Ectodermal cell (in vitro differentiated cells): Measurements from ENCODE around the gene RESP18.
"Not testable (repeated sequence)": the region's sequence is repeated elsewhere in the genome, so short reads cannot be mapped to it uniquely, and the experiment has no call there.

Experiments used
- H3K27ac ChIP-seq: 2 replicates; pipeline ENCODE4 v1.7.0; 2013; ENCODE audit warnings: mild to moderate bottlenecking, low read depth, low read length; ENCODE audit not compliant: insufficient read depth, poor library complexity, severe bottlenecking
- H3K27me3 ChIP-seq: 2 replicates; pipeline ENCODE4 v1.7.0; 2013; ENCODE audit warnings: mild to moderate bottlenecking, low read length; ENCODE audit not compliant: insufficient read depth, control insufficient read depth, poor library complexity, severe bottlenecking
- H3K36me3 ChIP-seq: one replicate; pipeline ENCODE4 v1.7.0; 2013; ENCODE audit warnings: low read length; ENCODE audit not compliant: control insufficient read depth, insufficient read depth
- H3K4me1 ChIP-seq: one replicate; pipeline ENCODE4 v1.7.0; 2013; ENCODE audit warnings: low read length; ENCODE audit not compliant: control insufficient read depth, insufficient read depth
- H3K4me3 ChIP-seq: 2 replicates; pipeline ENCODE4 v1.7.0; 2013; ENCODE audit warnings: low read depth, low read length, control low read depth; ENCODE audit not compliant: insufficient read depth
- H3K9me3 ChIP-seq: 2 replicates; pipeline ENCODE4 v1.7.0; 2013; ENCODE audit warnings: mild to moderate bottlenecking, low read length, moderate library complexity; ENCODE audit not compliant: control insufficient read depth
- WGBS, 2 experiments: methylation state at CpG; one replicate each; pipeline ENCODE4 v1.1.7; 2013; ENCODE audit warnings: missing lambda C conversion rate in 2 of 2; 5-methylcytosine and 5-hydroxymethylcytosine counted together

The RESP18 gene

DNA sequence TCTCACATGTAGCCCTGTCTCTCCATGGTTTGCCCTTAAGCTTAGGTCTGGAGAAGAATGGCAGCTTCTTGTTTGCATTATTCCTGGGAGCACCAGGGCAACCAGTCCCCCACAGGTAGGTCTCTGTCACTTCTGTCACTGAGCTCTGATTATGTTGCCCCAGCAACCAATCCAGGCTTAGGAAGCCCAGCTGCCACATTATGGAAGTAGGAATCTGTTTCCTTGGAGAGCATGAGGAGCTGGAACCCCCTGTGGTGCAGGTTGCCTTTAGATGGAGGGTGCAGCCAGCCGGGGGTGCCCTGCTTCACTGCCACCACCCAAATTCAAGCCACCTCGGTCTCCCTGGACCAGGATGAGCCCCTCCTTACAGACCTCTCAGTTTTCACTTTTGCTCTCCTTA is 4.8 kb downstream of the RESP18 start:
- H3K27ac ChIP-seq = no peak overlapping the region
- H3K9me3 ChIP-seq = no peaks in the 10 kb centered on the region
- peaks cover 4% of the 10 kb centered on the region for H3K4me1 ChIP-seq
- no peaks in the 10 kb centered on the region for H3K36me3 ChIP-seq
- H3K27me3 ChIP-seq = peaks cover 56% of the 10 kb centered on the region
- 64 to 70% methylated on average over 2 of the region's 2 CpGs for WGBS, 2 experiments
- no peak overlapping the region for H3K4me3 ChIP-seq

DNA sequence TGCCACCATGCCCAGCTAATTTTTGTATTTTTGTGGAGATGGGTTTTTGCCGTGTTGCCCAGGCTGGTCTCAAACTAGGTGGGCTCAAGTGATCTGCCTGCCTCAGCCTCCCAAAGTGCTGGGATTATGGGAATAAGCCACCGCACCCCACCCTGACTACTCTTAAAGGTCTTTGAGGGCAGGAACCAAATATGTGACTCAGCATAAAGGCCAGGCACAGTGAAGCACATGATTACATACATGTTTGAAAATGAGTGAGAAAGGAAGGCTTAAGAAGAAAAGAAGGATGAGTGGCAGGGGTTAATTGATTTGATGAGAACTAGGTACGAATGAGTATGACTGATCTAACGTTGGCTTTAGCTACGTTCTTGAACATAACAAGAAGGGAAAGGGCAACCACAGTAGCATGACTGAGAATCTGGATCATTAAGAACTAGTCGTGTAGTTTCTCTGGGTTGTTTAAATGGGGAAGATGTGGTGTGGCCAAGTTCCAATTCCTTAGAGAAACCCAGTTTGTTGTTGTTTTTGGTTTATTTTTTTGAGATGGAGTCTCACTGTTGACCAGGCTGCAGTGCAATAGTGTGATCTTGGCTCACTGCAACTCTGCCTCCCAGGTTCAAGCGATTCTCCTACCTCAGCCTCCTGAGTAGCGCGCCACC is 6.8 kb downstream of the RESP18 start:
- peaks cover 4% of the 10 kb centered on the region for H3K4me1 ChIP-seq

DNA sequence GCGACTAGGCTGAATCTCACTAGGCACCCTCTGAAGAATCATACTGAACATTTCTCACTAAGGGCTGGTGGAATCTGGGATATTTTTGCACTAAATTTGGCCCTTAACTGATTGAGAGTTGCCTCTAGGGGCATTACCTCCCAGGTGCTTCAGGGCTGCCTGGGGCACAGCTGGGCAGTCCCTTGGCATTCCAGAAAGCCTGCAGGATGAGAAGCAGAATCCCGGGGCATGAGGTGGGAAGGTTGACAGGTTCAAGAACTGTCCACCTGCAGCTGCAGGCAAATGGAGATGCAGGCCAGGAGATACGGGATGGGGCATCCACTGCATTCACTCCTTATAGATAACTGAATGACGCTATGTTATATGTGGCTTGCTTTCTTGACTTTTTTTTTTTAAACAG is 7.4 kb downstream of the RESP18 start:
- Histone ChIP-seq H3K4me1 (peaks cover 4% of the 10 kb centered on the region), H3K36me3 (no peaks in the 10 kb centered on the region), H3K4me3 (no peak overlapping the region), H3K9me3 (no peaks in the 10 kb centered on the region), H3K27ac (no peak overlapping the region), H3K27me3 (peaks cover 30% of the 10 kb centered on the region)
- 85 to 92% methylated on average over 4 of the region's 4 CpGs for WGBS, 2 experiments

More for the DNA sequence above, 6.8 kb downstream of the RESP18 start:
- no peaks in the 10 kb centered on the region for H3K9me3 ChIP-seq
- H3K27ac ChIP-seq = no peak overlapping the region
- H3K36me3 ChIP-seq = no peaks in the 10 kb centered on the region
- H3K4me3 ChIP-seq = no peak overlapping the region
- peaks cover 37% of the 10 kb centered on the region for H3K27me3 ChIP-seq
- 87 to 88% methylated on average over 9 of the region's 9 CpGs for WGBS, 2 experiments

DNA sequence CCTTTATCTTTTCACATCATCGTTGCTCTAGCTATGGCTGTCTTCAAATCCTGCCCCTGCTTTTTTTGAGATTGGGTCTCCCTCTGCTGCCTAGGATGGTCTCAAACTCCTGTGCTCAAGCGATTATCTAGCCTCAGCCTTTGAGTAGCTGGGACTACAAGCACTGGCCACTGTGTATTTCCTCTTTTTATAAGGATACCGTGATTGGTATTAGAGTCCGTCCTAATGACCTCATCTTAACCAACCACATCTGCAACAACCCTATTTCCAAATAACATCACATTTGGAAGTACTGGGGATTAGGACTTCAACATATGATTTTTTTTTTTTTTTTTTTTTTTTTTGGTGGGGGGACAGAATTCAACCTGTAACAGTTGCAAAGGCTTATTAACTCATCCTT is 9.1 kb downstream of the RESP18 start:
- Histone ChIP-seq H3K27me3 (peaks cover 22% of the 10 kb centered on the region), H3K4me3 (no peak overlapping the region), H3K4me1 (peaks cover 4% of the 10 kb centered on the region), H3K36me3 (no peaks in the 10 kb centered on the region), H3K27ac (no peak overlapping the region), H3K9me3 (no peaks in the 10 kb centered on the region)
- 69 to 86% methylated on average over 2 to 4 of the region's 4 CpGs for WGBS, 2 experiments

DNA sequence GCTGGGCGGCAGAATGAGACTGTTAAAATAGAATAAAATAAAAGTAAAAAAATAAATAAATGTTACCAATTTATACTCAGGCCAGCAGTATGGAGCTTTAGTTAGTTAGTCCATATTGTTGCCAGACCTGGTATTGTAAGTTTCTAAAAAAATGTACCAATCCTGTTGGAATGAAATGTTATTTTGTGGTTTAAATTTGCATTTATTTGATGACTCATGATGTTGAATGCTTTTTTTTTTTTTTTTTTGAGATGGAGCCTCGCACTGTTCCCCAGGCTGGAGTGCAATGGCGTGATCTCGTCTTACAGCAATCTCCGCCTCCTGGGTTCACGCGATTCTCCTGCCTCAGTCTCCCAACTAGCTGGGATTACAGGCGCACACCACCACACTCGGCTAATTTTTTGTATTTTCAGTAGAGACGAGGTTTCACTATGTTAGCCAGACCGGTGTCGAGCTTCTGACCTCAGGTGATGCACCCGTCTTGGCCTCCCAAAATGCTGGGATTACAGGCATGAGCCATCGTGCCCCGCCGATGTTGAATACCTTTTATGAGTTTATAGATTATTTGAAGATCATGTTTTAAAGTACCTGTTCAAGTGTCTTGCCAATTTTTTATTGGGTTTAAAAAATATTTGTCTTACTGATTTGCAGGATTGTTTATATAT is 17.6 kb downstream of the RESP18 start:
- Histone ChIP-seq H3K4me3 (no peak overlapping the region), H3K27ac (no peak overlapping the region), H3K4me1 (no peaks in the 10 kb centered on the region), H3K27me3 (peaks cover 6% of the 10 kb centered on the region), H3K36me3 (no peaks in the 10 kb centered on the region), H3K9me3 (no peaks in the 10 kb centered on the region)
- WGBS, 2 experiments = 91 to 92% methylated on average over 16 of the region's 16 CpGs

DNA sequence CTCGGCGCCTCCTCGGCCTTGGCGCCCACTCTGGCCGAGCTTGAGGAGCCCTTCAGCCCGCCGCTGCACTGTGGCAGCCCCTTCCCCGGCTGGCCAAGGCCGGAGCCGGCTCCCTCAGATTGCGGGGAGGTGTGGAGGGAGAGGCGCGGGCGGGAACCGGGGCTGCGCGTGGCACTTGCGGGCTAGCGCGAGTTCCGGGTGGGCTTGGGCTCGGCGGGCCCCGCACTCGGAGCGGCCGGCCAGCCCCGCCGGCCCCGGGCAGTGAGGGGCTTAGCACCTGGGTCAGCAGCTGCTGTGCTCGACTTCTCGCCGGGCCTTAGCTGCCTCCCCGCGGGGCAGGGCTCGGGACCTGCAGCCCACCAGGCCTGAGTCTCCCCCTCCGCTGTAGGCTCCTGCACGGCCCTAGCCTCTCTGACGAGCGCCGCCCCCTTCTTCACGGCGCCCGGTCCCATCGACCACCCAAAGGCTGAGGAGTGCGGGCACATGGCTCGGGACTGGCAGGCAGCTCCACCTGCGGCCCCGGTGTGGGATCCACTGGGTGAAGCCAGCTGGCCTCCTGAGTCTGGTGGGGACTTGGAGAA is 19.8 kb downstream of the RESP18 start:
- not testable (repeated sequence) for H3K27ac ChIP-seq, H3K36me3 ChIP-seq, H3K4me1 ChIP-seq, H3K9me3 ChIP-seq, H3K4me3 ChIP-seq
- 94 to 96% methylated on average over 49 of the region's 49 CpGs for WGBS, 2 experiments
- peaks cover 28% of the 10 kb centered on the region for H3K27me3 ChIP-seq

DNA sequence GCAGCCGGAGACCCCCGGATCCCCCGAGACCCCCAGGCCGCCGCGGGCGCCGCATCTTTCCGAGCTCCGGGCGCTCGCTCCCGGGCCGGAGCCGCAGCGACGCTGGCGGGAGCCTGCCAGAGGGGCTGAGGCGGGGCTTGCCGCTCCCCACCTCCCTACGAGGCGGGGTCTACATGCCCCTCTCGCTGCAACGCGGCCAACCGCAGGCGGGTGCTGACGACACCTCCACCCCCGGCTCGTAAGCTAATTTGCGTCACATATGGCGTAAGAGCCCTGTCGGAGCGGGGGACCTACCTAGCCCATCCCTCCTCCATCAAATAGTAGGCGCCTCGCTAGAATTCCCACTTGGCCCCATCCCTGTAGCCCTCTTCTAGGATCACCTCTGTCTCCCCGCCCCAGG is 23.3 kb downstream of the RESP18 start, which contains the start of gene PTPRN:
Gene PTPRN, minus strand, starts transcription at position 124 of the 400 bp plus-strand sequence. Its CDS starts 69 bp downstream, at position 55.
- peak within 1 kb of the TSS; percentile 39 for H3K4me3 ChIP-seq
- H3K27me3 ChIP-seq = peaks cover 59% of the 10 kb centered on the region
- H3K9me3 ChIP-seq = no peaks in the 10 kb centered on the region
- H3K36me3 ChIP-seq = no peaks in the 10 kb centered on the region
- 1 to 2% methylated on average over 37 of the region's 37 CpGs for WGBS, 2 experiments
- H3K4me1 ChIP-seq = peaks cover 6% of the 10 kb centered on the region
- no peak within 1 kb of the TSS for H3K27ac ChIP-seq

DNA sequence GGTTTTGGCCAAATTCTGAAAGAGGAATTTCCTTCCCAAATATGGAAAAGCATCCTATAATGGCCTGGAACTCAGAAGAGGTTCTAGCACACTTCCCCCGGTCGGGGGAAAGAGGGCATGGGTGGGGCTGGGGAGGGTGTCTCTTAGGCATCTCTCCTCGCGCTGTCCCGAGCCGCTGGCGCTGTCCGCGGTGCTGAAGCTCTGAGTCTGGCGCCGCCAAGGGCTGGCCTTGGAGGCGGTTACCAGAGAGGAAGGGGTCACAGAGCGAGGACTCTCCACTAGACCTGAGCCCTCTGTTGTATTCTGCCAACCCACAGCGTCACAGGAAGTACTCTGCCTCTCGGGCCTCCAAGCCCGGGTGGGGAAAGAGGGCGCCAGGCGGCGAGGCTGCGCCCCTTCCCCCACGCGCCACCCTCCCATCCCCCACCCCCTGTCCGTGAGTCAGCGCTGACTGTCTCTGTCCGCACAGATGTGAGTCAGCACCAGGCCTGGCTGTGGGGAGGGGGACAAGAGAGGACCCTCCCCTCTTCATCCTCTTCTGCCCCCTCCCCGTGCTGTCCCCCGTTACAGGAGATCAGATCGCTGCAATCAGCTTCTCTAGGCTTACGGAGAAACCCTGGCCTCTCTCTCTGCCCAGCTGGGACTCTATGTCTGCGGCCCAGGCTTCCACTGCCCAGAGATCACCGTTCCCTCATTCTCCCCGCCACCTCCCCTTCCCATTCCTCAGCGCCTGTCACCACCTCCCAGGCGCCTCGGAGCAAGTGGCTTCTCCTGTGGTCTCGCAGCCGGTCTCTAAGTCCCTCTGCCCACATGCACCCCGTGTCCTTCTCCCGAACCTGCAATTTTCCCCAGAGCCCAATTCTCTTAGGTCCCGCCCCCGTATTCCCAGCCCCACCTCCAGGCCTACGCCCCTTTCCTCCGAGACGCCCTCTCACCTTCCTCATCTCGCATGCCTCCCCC is 24.1 kb downstream of the RESP18 start:
- no peak overlapping the region for H3K27ac ChIP-seq

DNA sequence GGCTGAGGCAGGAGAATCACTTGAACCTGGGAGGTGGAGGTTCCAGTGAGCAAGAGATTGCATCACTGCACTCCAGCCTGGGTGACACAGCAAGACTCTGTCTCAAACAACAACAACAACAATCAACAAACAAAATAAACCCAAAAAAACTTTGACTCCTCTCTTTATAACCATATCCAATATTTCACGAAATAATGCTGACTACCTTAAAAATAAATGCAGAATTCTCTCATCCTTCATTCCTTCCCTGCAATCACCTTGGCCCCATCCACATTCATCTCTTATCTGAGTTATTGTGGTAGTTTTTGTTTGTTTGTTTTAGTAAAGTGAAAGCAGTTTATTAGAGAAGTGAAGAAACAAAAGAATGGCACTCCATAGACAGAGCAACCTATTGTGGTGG is 26.5 kb downstream of the RESP18 start:
- Histone ChIP-seq H3K4me1 (peaks cover 9% of the 10 kb centered on the region), H3K4me3 (no peak overlapping the region), H3K9me3 (no peaks in the 10 kb centered on the region), H3K36me3 (no peaks in the 10 kb centered on the region), H3K27ac (no peak overlapping the region), H3K27me3 (peaks cover 59% of the 10 kb centered on the region)
- 83 to 93% methylated on average over 1 of the region's 1 CpG for WGBS, 2 experiments

More for the DNA sequence above, 24.1 kb downstream of the RESP18 start:
- 1% methylated on average over 45 of the region's 45 CpGs for WGBS, 2 experiments
- Histone ChIP-seq H3K27me3 (peaks cover 59% of the 10 kb centered on the region), H3K4me1 (peaks cover 6% of the 10 kb centered on the region), H3K4me3 (peak overlapping the region; percentile 39), H3K9me3 (no peaks in the 10 kb centered on the region), H3K36me3 (no peaks in the 10 kb centered on the region)
